GM23338 (cell line): Measurements from ENCODE around the gene ENPP5.

ENCODE experiments used
- CREB1 ChIP-seq: fragments of 250-450 bp; sonication (Bioruptor Pico); IDR thresholded peaks from 2 replicates; pipeline ENCODE4 v1.5.0; 2020; ENCODE audit warnings: low read depth, mild to moderate bottlenecking, moderate library complexity
- EZH2 ChIP-seq: fragments of 200-600 bp; sonication (generic); IDR thresholded peaks from one replicate; pipeline ENCODE4 v1.8.0; 2017; ENCODE audit warnings: antibody characterized with exemption, mild to moderate bottlenecking, low read depth; ENCODE audit not compliant: unreplicated experiment
- EZH2phosphoT487 ChIP-seq: fragments of 200-600 bp; sonication (generic); IDR thresholded peaks from one replicate; pipeline ENCODE4 v1.8.1; 2018; ENCODE audit warnings: antibody characterized with exemption; ENCODE audit not compliant: unreplicated experiment
- JUNB ChIP-seq: IDR thresholded peaks from one replicate; pipeline ENCODE4 v1.6.1; 2016; ENCODE audit warnings: antibody characterized with exemption; ENCODE audit not compliant: unreplicated experiment
- NANOG ChIP-seq: IDR thresholded peaks from 2 replicates; pipeline ENCODE4 v1.6.1; 2016; ENCODE audit warnings: antibody characterized with exemption, borderline replicate concordance
- POLR2AphosphoS5 ChIP-seq: IDR thresholded peaks from 2 replicates; pipeline ENCODE4 v1.6.1; 2016; ENCODE audit warnings: antibody characterized with exemption, low read depth
- STAT1 ChIP-seq: IDR thresholded peaks from one replicate; pipeline ENCODE4 v1.6.1; 2016; ENCODE audit warnings: antibody characterized with exemption; ENCODE audit not compliant: unreplicated experiment
- ZNF114 ChIP-seq: fragments of 250-450 bp; sonication (Bioruptor Pico); IDR thresholded peaks from 2 replicates; pipeline ENCODE4 v1.5.0; 2020; ENCODE audit warnings: mild to moderate bottlenecking, moderate library complexity
- ZNF331 ChIP-seq: fragments of 250-450 bp; sonication (Bioruptor Pico); IDR thresholded peaks from 2 replicates; pipeline ENCODE4 v1.5.0; 2020; ENCODE audit warnings: low read depth, mild to moderate bottlenecking, moderate library complexity
- TF ChIP-seq, protein P1 (sequence below): IDR thresholded peaks from one replicate; pipeline ENCODE4 v1.6.1; 2018; ENCODE audit warnings: antibody characterized with exemption; ENCODE audit not compliant: unreplicated experiment
- TF ChIP-seq, protein P2 (sequence below), 2 experiments: fragments of 200-600 bp in 1 of 2; sonication (generic) in 1 of 2; conservative IDR thresholded peaks; 2 replicates each; pipeline versions ENCODE4 v1.5.1 to v1.6.1; 2016 to 2017; ENCODE audit warnings: antibody characterized with exemption in 2 of 2, low read depth in 2 of 2, mild to moderate bottlenecking in 2 of 2, moderate library complexity in 1 of 2
- TF ChIP-seq, protein P3 (sequence below): IDR thresholded peaks from 2 replicates; pipeline ENCODE4 v1.6.1; 2016; ENCODE audit warnings: antibody characterized with exemption

DNA sequence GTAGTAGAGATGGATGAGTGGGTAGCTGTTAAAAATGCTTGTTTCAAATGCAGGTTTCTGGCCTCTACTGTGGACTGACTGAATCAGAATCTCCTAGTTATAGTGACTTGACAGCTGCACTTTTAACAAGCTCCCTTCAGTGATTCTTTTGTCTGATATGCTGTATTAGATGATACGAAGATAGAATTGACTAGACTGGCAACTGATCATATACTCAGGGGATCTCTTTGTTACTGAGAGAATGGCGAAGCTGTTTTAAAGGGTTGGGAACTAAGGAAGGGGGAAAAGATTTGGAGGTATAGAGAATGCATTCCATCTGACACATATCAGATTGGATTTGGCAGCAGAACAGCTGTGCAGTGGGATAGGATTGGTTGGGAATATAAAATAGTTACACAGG lies 33.9 kb downstream of the ENPP5 start:
- TF ChIP-seq, protein P1, sequence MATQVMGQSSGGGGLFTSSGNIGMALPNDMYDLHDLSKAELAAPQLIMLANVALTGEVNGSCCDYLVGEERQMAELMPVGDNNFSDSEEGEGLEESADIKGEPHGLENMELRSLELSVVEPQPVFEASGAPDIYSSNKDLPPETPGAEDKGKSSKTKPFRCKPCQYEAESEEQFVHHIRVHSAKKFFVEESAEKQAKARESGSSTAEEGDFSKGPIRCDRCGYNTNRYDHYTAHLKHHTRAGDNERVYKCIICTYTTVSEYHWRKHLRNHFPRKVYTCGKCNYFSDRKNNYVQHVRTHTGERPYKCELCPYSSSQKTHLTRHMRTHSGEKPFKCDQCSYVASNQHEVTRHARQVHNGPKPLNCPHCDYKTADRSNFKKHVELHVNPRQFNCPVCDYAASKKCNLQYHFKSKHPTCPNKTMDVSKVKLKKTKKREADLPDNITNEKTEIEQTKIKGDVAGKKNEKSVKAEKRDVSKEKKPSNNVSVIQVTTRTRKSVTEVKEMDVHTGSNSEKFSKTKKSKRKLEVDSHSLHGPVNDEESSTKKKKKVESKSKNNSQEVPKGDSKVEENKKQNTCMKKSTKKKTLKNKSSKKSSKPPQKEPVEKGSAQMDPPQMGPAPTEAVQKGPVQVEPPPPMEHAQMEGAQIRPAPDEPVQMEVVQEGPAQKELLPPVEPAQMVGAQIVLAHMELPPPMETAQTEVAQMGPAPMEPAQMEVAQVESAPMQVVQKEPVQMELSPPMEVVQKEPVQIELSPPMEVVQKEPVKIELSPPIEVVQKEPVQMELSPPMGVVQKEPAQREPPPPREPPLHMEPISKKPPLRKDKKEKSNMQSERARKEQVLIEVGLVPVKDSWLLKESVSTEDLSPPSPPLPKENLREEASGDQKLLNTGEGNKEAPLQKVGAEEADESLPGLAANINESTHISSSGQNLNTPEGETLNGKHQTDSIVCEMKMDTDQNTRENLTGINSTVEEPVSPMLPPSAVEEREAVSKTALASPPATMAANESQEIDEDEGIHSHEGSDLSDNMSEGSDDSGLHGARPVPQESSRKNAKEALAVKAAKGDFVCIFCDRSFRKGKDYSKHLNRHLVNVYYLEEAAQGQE: no peak
- TF ChIP-seq, protein P2, sequence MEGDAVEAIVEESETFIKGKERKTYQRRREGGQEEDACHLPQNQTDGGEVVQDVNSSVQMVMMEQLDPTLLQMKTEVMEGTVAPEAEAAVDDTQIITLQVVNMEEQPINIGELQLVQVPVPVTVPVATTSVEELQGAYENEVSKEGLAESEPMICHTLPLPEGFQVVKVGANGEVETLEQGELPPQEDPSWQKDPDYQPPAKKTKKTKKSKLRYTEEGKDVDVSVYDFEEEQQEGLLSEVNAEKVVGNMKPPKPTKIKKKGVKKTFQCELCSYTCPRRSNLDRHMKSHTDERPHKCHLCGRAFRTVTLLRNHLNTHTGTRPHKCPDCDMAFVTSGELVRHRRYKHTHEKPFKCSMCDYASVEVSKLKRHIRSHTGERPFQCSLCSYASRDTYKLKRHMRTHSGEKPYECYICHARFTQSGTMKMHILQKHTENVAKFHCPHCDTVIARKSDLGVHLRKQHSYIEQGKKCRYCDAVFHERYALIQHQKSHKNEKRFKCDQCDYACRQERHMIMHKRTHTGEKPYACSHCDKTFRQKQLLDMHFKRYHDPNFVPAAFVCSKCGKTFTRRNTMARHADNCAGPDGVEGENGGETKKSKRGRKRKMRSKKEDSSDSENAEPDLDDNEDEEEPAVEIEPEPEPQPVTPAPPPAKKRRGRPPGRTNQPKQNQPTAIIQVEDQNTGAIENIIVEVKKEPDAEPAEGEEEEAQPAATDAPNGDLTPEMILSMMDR (conservative IDR thresholded peaks at IDR 0.05; ENCODE audit: low read depth in 2 of 2): no peak
- TF ChIP-seq EZH2 (no peak), ZNF331 (CRISPR knock-in tag) (no peak), POLR2AphosphoS5 (no peak), JUNB (no peak), EZH2phosphoT487 (no peak), ZNF114 (no peak), CREB1 (CRISPR knock-in tag) (no peak), STAT1 (no peak), NANOG (no peak)
- TF ChIP-seq, protein P3, sequence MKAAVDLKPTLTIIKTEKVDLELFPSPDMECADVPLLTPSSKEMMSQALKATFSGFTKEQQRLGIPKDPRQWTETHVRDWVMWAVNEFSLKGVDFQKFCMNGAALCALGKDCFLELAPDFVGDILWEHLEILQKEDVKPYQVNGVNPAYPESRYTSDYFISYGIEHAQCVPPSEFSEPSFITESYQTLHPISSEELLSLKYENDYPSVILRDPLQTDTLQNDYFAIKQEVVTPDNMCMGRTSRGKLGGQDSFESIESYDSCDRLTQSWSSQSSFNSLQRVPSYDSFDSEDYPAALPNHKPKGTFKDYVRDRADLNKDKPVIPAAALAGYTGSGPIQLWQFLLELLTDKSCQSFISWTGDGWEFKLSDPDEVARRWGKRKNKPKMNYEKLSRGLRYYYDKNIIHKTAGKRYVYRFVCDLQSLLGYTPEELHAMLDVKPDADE: no peak
